GM19467 (cell line): ENCODE measurements around the gene PID1.

ENCODE experiments used
- ATAC-seq: cut with Tn5 transposase; IDR thresholded peaks from one replicate; pipeline ENCODE4 v1.9.1; 2021; ENCODE audit warnings: mild to moderate bottlenecking, moderate library complexity; ENCODE audit not compliant: unreplicated experiment

The PID1 gene, protein sequence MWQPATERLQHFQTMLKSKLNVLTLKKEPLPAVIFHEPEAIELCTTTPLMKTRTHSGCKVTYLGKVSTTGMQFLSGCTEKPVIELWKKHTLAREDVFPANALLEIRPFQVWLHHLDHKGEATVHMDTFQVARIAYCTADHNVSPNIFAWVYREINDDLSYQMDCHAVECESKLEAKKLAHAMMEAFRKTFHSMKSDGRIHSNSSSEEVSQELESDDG

DNA sequence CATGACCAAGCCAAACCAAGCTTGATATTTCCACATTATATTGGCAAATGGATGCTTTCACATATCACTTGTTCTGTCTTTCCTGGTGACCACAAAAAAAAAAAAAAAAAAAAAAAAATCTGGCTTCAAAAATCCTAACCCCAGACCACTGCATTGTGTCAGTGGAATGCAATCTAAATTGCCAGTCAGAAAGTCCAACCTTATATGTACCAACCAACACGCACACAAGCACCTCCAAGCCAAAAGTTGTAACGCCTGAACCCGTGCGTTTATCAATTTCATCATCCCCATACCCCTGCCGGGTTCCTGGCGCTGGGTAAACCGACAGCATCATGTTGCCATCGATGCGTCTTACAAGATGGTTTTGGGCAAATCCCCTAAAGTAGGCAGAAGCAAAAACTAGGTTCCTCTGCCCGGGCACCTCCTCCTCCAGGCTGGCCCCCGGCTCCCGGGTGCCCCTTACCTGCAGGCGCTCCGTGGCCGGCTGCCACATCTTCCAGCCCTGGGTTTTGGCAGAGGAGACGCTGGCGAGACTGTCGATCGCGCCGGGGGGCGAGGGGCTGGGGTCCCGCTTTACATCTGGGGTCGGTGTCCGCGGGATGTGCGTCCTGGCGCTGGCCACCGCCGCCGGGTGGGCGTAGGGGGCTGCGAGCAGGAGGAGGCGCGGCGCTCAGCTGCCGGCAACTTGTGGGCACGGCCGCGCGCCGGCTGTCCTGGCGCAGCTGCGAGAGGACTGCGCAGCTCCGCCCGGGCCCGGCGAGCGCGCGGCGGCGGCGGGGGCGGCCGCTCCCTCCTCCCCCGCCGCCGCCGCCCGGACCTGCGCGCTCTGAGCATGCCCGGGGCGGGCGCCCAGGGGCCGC, at the start of gene PID1:
TSS of gene PID1 (minus strand) at position 737 of the 860 bp plus-strand sequence. CDS start at position 493, 244 bp downstream.
- ATAC-seq: no peak

DNA sequence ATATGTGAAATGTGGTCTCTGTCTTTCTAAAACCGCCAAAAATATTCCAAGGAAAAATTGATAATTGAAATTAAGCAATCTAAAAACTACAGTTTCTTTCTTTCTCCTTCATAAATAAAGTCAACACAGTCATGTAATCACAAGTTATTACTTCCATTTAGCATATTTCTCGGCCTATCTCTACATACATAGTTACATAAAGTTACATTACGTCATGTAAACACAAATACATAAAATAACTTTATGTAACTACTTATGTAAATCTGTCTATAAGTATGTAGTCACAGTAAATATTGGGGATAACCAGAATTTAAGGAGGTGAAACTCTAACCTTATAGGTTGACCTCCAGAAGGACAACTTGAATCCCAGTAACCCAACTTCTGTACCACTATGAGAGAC, 48.5 kb upstream of the PID1 start:
- no peak for ATAC-seq

DNA sequence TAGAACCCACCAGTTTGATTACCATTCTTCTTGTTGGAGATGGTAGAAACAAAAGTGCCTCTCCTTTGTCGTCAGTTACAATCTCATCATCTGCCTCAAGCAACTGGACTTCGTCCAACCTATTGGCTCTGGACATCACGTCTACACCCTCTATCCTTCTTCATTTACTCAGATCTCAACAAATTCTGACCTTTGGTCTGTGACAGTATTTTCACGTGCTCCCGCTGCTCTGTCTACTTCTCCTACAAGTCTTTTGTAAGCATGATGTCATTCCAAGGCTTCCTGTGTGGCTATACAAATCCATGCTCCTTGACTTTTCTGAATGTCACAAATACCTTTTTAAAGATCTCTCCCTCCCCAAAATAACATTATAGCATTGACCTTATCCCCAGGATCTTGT, 43.0 kb upstream of the PID1 start:
- ATAC-seq: no peak

DNA sequence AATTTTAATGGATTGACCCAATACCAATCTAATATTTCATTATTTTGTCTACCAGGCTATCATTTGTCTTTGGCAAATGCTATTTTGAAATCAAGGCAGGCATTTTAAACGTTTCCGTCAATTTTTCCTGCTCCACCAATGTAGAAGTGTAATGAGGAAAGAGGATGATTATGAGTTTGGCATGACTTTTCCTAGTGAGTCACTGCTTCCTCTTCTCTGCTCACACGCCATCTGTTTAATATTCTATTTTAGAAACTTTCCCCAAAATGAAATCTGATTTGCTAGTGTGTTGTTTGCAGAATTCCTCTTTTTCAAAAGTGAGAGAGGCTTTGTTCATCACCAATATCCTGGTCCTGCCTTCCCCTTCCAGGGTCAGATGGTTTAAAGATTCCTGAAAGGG, 42.5 kb upstream of the PID1 start:
- no peak for ATAC-seq

DNA sequence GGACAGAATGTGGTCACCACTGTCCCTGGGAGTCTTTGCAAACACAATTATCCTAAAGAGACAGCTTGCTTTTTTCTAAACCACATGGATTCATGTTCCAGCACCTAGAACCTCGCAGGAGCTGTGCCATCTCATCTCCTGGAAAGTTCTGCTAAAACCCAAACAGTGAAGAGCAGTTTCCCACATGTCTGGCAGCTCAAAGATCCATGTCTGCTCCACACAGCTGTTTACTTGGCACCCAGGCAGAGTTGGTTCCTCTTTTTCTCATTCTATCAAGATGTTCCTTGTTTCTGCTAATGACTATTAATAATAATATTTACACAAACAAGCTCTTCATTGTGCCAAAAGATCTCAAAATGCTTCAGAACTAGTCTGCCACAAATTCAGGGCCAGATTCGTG, 30.1 kb upstream of the PID1 start:
- ATAC-seq: no peak

DNA sequence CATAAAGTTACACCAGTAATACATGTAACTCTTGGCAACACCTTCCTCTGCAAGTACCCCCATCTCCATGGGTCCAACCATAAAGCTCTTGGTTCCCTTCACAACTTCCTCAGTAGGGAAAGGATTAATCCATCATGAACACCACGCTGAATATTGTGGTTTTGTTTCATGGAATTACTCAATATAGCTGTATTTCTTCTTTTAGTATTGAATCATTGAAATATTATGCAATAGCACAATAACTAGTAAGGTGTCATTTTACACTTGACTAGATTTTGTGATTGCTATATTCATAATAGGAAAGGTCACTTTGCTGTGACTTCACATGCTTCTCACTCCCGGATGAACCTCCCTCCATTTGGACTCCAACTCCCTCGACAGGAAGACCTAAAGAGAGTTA, 29.7 kb upstream of the PID1 start:
- no peak for ATAC-seq

DNA sequence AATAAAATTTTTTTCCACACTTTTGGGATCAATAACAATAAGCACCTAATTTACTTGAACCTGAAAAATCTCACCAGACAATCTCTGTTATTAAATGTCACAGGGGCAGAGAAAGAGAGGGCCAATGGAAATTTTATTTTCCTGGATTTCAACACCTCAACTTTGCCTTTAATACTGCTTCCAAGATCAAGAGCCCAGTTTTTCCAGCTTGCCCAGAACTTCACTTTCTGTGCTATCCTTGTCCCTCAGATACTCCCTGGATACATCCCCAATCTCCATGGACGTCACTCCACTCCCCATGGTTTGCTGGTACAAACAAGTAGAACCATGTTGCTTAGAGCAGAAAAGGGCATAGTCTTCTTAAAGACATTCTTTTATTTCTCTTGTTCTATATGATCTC, 29.3 kb upstream of the PID1 start:
- ATAC-seq: no peak

DNA sequence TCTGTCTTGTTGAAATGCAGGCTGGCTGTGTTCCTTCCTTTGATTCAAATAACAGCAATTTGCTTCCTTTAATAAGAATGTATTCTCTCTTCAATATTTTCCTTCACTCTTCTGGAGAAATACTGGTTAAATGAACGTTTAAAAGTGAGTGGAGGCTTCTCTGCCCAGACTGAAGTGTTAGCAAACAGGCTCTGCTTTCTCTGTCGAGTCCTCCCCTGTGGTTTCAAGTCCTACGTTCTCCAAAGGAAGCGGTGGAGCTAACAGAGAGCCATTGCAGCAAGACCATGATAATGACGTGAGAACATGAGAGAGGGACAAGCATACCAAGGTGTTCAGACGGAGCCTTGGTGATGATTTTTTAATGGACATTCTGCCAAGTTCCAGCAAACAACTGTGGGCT, 26.2 kb upstream of the PID1 start:
- no peak for ATAC-seq

DNA sequence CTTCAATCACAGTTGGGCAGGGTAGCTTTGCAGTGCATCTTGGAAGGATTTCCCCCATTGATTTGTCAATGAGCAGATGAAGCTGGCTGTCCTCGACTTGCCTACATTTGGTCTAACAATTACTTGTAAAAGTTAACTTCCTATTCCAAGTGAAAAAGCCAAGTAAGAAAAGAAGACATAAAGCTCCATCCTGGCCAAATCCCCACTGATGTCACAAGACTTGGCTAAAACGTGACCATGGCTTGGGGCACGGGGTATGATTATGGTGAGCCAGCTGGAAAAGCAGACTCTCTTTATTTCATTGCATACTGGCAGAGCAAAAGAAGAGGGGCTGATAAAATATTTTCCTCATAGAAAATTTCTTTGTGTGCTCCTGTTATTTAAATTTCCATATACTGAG, 25.4 kb upstream of the PID1 start:
- no peak for ATAC-seq

DNA sequence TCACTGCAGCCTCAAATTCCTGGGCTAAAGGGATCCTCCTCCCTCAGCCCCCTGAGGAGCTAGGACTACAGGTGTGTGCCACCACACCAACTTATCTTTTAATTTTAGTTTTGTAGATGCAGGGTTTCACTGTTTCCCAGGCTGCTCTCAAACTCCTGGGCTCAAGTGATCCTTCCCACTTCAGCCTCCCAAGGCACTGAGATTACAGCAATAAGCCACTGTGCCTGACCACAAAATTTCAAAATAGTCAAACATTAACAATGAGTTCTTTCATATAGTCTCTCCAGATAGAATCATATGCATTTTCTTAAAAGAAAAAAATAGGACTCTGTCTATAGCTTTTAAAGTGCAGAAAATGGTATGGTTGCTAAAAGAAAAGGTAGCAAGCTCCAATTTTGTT, 24.9 kb upstream of the PID1 start:
- ATAC-seq: no peak

DNA sequence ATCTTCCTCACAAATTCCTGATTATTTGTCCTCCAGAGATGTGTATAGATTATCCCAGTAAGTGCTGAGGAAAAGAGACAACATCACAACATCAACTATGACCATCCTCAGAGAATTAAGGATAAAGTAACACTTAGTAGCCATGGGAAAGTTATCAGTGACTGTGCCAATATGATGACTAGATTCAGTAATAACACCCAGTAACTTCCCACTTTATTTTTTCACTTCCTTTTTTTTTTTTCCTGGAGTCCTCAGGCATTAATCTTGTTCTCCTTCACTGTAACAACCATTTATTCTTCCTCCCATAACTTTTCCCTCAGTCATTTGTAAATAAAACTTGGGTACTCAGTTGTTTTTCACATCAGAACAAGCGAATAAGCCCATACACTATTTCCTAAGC, 16.7 kb upstream of the PID1 start:
- no peak for ATAC-seq

DNA sequence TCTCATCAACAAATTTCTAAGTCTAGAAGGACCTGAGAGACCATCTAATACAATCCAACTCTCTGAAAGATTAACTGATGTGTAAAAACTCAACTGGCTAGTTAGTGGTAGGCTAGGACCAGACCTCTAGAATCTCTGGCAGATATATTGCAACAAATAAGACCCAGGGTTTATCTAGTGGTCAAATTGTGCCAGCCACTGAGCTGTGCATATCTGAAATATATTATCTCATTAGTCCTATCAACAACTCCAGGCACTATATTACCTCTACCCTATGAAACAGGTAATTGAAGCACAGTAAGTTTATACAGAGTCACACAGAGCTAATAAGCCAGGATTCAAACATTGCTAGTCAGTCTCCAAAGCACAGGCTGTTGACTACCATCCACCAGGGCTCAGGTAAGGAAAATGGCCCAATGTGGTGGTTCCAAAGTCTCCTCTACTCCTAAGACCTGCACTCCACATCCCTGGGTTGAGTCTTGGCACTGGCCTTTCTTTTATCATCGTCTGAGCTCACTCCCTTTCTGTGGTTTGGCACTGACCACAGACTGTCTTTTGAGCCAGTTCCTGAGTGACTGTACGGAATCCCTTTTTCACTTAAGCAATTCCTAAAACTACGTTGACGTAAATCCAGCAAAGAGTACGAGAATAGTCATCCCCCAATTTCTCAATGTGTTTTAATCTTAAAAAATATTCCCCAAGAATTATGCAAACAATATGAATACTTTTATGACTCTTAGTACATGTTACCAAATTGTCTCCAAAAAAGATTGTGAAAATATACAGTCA, 11.9 kb upstream of the PID1 start:
- no peak for ATAC-seq

DNA sequence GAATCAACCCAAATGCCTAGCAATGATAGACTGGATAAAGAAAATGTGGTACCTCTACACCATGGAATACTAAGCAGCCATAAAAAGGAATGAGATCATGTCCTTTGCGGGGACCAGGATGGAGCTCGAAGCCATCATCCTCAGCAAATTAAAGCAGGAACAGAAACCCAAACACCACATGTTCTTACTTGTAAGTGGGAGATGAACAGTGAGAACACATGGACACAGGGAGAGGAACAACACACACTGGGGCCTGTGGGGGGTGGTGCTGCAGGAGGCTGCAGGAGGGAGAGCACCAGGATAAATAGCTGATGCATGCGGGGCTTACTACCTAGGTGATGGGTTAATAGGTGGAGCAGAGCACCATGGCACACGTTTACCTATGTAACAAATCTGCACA, 8.4 kb upstream of the PID1 start:
- ATAC-seq: no peak

DNA sequence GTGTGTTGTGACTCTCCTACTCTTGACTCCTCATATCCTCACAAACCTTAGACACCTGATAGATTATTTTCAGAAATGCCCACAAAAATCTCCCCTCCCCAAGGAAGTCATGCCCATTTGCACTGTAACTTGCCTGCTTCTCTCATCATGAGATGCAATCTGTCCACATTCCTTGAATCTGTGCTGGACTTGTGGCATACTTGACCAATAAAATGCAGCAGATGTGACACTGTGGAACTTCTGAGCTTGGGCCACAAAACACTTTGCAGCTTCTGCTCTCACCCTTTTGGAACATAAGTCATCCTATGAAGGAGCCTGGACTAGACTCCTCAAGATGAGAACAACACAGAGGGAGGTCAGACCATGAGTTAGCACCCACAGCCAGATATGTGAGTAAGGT, 4.4 kb upstream of the PID1 start:
- no peak for ATAC-seq

DNA sequence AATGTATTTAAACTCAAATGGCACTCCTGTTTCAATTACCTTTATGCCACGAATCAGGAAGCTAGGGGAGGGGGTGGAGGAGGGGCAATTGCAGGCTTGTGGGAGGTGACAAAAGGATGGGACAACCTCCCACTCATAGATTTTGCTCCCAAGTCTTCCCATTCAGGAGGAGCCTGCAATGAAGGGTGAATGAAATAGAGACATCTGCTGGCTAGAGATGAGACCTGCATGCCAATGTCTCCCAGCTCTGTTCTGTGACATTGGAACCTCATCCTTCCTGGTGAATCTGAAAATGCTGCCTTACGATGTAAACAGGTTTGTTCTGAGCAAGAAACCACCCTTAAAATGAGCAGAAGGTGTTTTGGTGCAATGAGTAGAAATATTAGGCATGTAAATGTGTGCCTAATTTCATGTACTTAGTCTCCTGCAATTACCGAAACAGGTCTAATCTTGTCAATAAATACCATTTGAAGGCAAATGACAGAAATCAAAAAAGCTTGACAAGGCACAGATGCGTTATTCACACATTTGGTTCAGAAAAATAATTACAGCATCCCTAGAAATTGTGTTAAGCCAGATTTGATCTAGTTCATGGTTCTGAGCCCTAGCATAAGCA, 2.7 kb upstream of the PID1 start:
- peak; percentile 68 for ATAC-seq

DNA sequence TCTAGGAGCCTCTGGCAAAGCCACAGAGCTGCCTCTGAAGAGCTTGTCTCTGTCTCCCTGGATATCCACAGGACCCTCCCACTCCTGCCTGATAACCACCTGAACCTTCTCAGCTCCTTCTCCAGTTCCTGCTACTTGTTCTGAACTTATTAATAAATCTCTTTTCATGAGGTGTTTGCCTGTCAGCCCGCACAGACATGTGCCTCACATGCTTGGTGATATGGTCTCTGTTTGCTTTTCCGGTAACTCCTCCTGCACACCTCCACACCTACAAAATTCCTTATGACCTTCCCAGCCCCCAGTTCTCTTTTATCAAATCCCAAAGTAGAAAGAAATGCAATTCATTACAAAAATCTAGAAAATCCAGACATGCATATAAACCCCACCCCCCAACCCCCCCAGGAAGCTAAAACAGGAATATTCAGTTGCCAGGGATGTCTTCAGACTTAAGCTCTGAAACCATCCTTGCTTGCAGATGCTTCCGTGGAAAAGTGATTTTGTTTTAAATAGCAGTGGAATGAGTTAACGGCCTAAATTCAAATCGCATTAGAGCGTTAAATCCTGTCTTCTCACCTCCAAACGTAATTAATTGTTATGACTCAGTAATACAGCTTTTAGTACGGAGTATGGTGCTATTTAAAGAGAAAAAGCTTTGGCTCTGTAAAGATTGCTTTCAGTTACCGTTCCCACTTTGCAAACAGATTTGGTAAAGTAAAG, 2.1 kb upstream of the PID1 start:
- peak; percentile 18 for ATAC-seq

DNA sequence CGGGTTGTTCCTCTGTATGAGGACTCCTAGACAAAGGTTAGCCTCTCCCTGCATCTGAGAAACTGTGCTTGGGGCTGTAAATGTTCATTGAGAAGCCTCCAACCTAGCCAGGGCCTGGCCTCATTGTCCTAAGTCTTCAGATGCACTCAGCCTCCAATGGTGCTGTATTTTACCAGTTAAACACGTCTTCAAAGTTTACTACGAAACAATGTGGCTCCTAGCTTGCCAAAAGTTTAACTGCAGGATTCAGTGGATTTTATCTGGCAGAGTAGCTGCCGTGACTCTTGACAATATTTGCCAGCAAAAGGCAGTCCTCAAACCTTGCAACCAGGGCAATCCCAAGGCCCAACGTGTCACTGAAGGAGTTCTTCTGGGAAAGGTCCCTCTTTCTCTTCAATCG, 1.1 kb downstream of the PID1 start:
- no peak for ATAC-seq

DNA sequence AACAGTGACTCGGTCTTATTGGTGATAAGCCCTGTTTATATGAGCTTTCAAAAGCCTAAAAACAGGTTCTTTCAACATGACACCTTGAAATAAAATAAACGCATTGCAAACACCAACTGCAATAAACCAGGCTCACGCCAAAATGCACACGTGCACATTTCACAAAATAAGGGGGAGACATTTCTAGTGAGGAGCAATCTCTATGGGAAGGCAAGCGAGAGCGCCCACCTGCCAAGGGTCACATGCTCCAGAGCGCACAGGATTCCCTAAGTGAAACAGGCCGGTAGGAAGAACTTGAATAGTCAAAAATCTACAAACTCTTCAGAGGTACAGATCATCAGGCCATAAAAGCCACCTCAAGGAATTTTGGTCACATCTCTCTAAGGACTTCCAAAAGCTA, 1.9 kb downstream of the PID1 start:
- no peak for ATAC-seq

DNA sequence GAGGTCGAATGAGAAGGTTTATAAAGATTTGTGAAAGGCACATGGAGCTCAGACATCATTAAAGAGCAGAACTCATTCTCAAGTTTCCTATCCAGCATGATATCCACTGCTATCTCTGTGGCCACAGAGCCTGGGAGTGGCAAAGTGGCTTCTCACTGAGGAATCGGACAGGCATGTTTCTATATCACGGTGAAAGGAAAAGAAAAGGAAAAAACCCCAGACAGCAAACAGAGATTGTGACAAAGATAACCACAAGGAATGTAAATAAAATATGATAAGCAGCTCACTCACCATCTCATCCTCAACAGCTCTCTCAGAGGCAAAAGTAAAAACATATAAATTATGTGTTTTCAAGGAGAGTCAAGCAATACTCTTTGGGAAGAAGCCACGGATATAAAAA, 2.5 kb downstream of the PID1 start:
- no peak for ATAC-seq

DNA sequence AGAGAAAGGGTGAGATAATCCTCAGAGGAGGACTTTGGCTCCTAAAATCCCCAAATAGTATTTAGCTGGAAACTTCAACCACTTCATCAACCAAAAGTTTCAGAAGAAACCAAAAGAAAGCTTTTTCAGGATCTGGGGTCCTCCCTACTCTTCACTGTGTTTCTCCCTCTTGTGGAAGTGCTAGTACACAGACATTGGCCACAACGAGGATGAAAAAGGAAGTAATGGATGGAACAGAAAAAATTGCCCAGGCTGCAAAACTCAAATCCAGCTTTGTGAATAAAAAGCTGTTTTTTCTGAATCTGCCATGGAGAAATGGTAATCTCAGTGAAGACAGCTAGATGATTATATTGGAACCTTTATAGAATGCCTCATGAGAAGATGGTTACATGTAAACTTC, 4.0 kb downstream of the PID1 start:
- ATAC-seq: no peak

DNA sequence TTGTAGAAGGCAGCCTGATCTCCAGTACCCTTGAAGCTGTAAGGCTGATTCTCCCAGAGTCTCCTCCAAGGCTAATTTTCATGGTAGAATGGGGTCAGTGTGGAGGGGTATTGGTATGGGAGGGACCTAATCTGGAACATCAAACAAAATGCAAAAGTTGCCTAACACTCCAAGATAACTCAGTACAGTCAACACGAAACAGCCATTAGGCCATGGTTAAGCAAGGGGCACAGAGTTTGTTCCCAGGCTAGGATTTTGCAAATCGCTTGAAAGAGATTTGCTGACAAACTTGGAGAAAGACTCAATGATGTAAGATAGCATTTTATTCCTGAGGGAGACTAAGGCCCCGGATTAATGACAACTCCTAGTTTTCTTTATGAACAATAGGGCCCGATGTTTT, 5.4 kb downstream of the PID1 start:
- ATAC-seq: no peak
